ENCODE results near the gene GPRASP3. TPM values are rescaled to one million over a fixed set of nuclear protein-coding genes. Genes with fewer than 3 reads are reported as not detected.

Gene GPRASP3
- total and polyA plus RNA-seq, 2 of the 4 experiments (the other 2 are of a cell fraction), result 2.2 to 8.1 TPM

DNA sequence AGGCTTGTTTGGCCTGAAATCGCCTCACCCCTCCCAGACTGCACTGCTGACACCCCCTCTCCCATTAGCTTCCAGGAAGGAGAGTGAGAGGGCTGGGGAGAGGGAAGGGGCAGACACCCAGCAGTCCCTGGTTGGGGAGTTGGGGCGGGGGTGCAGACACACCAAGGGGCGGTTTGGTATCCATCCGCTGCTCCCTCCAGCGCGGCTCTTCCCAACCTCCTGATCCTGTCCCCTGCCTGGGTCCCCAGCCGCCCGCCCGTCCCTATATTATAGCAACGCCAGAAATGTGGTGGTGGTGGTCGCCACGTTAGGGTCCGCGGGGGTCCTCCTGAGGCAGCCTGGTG, 24.9 kb downstream of the GPRASP3 start:
- Histone ChIP-seq H3K18ac (ENCODE audit: low read depth, low read length) (no peak overlapping the region), H4K8ac (ENCODE audit: low read depth in 2 of 2, low read length in 2 of 2) (no peak overlapping the region), H2BK5ac (ENCODE audit: low read depth, low read length, poor library complexity, severe bottlenecking) (no peak overlapping the region), H3K9me3 (ENCODE audit: control insufficient read depth, insufficient read depth, low read length) (no peaks in the 10 kb centered on the region), H3K56ac (ENCODE audit: extremely low read depth, insufficient read depth, low read length) (no peak overlapping the region), H2BK120ac (ENCODE audit: low read depth, low read length) (no peak overlapping the region), H2BK15ac (ENCODE audit: low read depth, low read length) (no peak overlapping the region), H4K20me1 (ENCODE audit: insufficient read depth, low read length) (no peaks in the 10 kb centered on the region), H3K4me2 (ENCODE audit: low read depth, low read length) (no peak overlapping the region; the same call in 1 of the 2 replicates), H3K36me3 (ENCODE audit: control insufficient read depth, insufficient read depth, low read length) (no peaks in the 10 kb centered on the region), H4K91ac (ENCODE audit: insufficient read depth, low read depth, low read length) (no peak overlapping the region), H3K9me1 (ENCODE audit: insufficient read depth, low read length) (0 out of 2 replicates have a peak, but pooled peaks cover 4% of the 10 kb centered on the region), H2BK20ac (ENCODE audit: low read depth, low read length) (no peak overlapping the region), H3K27ac (ENCODE audit: insufficient read depth, low read length) (no peak overlapping the region), H2AFZ (replicated peaks; ENCODE audit: low read length, poor library complexity) (peak overlapping the region; percentile 92), H3K9ac (ENCODE audit: low read depth, low read length) (no peak overlapping the region), H3K14ac (replicated peaks; ENCODE audit: low read depth, low read length) (no peak overlapping the region), H3K4me3 (ENCODE audit: insufficient read depth, low read depth, low read length) (peak overlapping the region; percentile 61), H2AK5ac (ENCODE audit: low read depth, low read length) (no peak overlapping the region), H3K23ac (ENCODE audit: low read depth, low read length) (no peak overlapping the region), H3K4me1 (ENCODE audit: control insufficient read depth, insufficient read depth, low read length) (no peaks in the 10 kb centered on the region), H3K27me3 (ENCODE audit: control insufficient read depth, insufficient read depth, low read length) (no peaks in the 10 kb centered on the region; the same call in 1 of the 2 replicates), H2AK9ac (replicated peaks; ENCODE audit: low read depth, low read length, poor library complexity) (peak overlapping the region; percentile 19), H3K79me1 (ENCODE audit: low read depth in 1 of 2, low read length in 2 of 2) (no peaks in the 10 kb centered on the region), H3K4ac (ENCODE audit: low read depth, low read length) (no peak overlapping the region), H4K5ac (ENCODE audit: low read depth, low read length) (no peak overlapping the region)
- DNase-seq (no peak), ATAC-seq (ENCODE audit: low read depth) (no peak)
- dilution Hi-C loops (cut with HindIII; ENCODE audit: low sequenced_read_pairs, unreplicated experiment), result no loop called here
- in situ Hi-C loops (cut with MboI; ENCODE audit: low sequenced_read_pairs), result no loop called here
- POLR2A ChIA-PET (ENCODE audit: unreplicated experiment), result no interaction called here
- CTCF ChIA-PET, result no interaction called here
- WGBS, 2 experiments (ENCODE audit: extremely low coverage in 2 of 2, insufficient read length in 1 of 2), result no CpG with 5 or more reads among the region's 14 CpGs
- TF ChIP-seq RAD21 (IDR thresholded peaks at IDR 0.05; ENCODE audit: low read length), result no peak
- TF ChIP-seq MAZ (IDR thresholded peaks at IDR 0.05; ENCODE audit: borderline replicate concordance, low read depth, low read length), result no peak
- no peak for TF ChIP-seq RCOR1 (IDR thresholded peaks at IDR 0.05; ENCODE audit: insufficient replicate concordance, low read length)
- TF ChIP-seq POLR2A (IDR thresholded peaks at IDR 0.05; ENCODE audit: low read depth, low read length), result no peak
- no peak for TF ChIP-seq CEBPB (IDR thresholded peaks at IDR 0.05; ENCODE audit: low read depth, low read length)
- no peak for TF ChIP-seq RFX5 (IDR thresholded peaks at IDR 0.05; ENCODE audit: low read depth, low read length)
- TF ChIP-seq MXI1 (IDR thresholded peaks at IDR 0.05; ENCODE audit: borderline replicate concordance, low read depth, low read length), result no peak
- TF ChIP-seq NFE2L2 (IDR thresholded peaks at IDR 0.05; ENCODE audit: low read depth, low read length), result no peak
- no peak for TF ChIP-seq SMC3 (IDR thresholded peaks at IDR 0.05; ENCODE audit: low read depth, low read length)
- TF ChIP-seq MAFK (IDR thresholded peaks at IDR 0.05; ENCODE audit: low read depth, low read length), result no peak
- no peak for TF ChIP-seq USF2 (IDR thresholded peaks at IDR 0.05; ENCODE audit: low read depth, low read length)
- TF ChIP-seq CHD1 (IDR thresholded peaks at IDR 0.05; ENCODE audit: low read depth, low read length), result no peak
- TF ChIP-seq FOS (IDR thresholded peaks at IDR 0.05; ENCODE audit: low read depth, low read length), result no peak
- TF ChIP-seq, protein P1, sequence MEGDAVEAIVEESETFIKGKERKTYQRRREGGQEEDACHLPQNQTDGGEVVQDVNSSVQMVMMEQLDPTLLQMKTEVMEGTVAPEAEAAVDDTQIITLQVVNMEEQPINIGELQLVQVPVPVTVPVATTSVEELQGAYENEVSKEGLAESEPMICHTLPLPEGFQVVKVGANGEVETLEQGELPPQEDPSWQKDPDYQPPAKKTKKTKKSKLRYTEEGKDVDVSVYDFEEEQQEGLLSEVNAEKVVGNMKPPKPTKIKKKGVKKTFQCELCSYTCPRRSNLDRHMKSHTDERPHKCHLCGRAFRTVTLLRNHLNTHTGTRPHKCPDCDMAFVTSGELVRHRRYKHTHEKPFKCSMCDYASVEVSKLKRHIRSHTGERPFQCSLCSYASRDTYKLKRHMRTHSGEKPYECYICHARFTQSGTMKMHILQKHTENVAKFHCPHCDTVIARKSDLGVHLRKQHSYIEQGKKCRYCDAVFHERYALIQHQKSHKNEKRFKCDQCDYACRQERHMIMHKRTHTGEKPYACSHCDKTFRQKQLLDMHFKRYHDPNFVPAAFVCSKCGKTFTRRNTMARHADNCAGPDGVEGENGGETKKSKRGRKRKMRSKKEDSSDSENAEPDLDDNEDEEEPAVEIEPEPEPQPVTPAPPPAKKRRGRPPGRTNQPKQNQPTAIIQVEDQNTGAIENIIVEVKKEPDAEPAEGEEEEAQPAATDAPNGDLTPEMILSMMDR (conservative IDR thresholded peaks at IDR 0.05; ENCODE audit: low read depth, low read length), result no peak
- no peak for TF ChIP-seq BHLHE40 (IDR thresholded peaks at IDR 0.05; ENCODE audit: low read depth, low read length)
- TF ChIP-seq ELK1 (IDR thresholded peaks at IDR 0.05; ENCODE audit: borderline replicate concordance, low read depth, low read length), result no peak
- intact Hi-C loops (cut with micrococcal nuclease), result no loop called here
- BruUV-seq (replicated peaks), result no TSS peak
